ENCODE results near the gene CSNK1D. TPM values are rescaled to one million over a fixed set of nuclear protein-coding genes. Genes with fewer than 3 reads are reported as not detected.

Gene CSNK1D
- total and polyA plus RNA-seq, 2 experiments from 2014 or later = 55.3 to 66.4 TPM

GRCh38 chr17:82300228-82300627, 26.7 kb upstream of the CSNK1D start:
- H3K27me3 Mint-ChIP-seq (ENCODE audit: insufficient read depth, low read depth, poor library complexity) = peaks cover 14% of the 10 kb centered on the region
- H3K9me2 ChIP-seq (ENCODE audit: insufficient read depth) = no peaks in the 10 kb centered on the region
- H3F3A ChIP-seq (replicated peaks; ENCODE audit: low read depth) = peaks cover 2% of the 10 kb centered on the region
- H3K27ac Mint-ChIP-seq = no peak overlapping the region
- no peak for DNase-seq (ENCODE audit: low spot score)
- no peaks in the 10 kb centered on the region for H3K9me3 Mint-ChIP-seq
- H3K27ac ChIP-seq (ENCODE audit: low read depth) = no peak overlapping the region
- no peaks in the 10 kb centered on the region; the same call in 1 of the 2 replicates for H3K27me3 ChIP-seq (ENCODE audit: insufficient read depth)
- no peak overlapping the region for H3K4me3 ChIP-seq
- H2AFZ ChIP-seq = no peak overlapping the region
- no peaks in the 10 kb centered on the region for H3K4me1 ChIP-seq (ENCODE audit: insufficient read depth)
- H3K4me2 ChIP-seq = no peak overlapping the region
- H3K36me3 ChIP-seq (ENCODE audit: insufficient read depth) = no peaks in the 10 kb centered on the region
- H3K4me3 Mint-ChIP-seq = no peak overlapping the region
- no peaks in the 10 kb centered on the region for H3K79me2 ChIP-seq (replicated peaks; ENCODE audit: insufficient read depth)
- no peak for ATAC-seq
- no peaks in the 10 kb centered on the region; the same call in 2 of the 3 replicates for H3K36me3 Mint-ChIP-seq (ENCODE audit: low read depth)
- no peaks in the 10 kb centered on the region for H4K20me1 ChIP-seq (replicated peaks; ENCODE audit: insufficient read depth)
- TF ChIP-seq EZH2phosphoT487 (IDR thresholded peaks at IDR 0.05; ENCODE audit: unreplicated experiment) (no peak), JUNB (IDR thresholded peaks at IDR 0.05; ENCODE audit: unreplicated experiment) (no peak), EZH2 (IDR thresholded peaks at IDR 0.05; ENCODE audit: low read depth, unreplicated experiment) (no peak), ZNF462 (CRISPR knock-in tag; IDR thresholded peaks at IDR 0.05) (no peak), STAT1 (IDR thresholded peaks at IDR 0.05; ENCODE audit: unreplicated experiment) (no peak), ZNF114 (CRISPR knock-in tag; IDR thresholded peaks at IDR 0.05) (no peak), REST (IDR thresholded peaks at IDR 0.05; ENCODE audit: unreplicated experiment) (no peak), ZNF331 (CRISPR knock-in tag; IDR thresholded peaks at IDR 0.05; ENCODE audit: low read depth) (no peak), CTCF (conservative IDR thresholded peaks at IDR 0.05; ENCODE audit: low read depth in 2 of 2) (no peak), CREB1 (CRISPR knock-in tag; IDR thresholded peaks at IDR 0.05; ENCODE audit: low read depth) (no peak)
- peaks cover 16% of the 10 kb centered on the region for H3K4me1 Mint-ChIP-seq
